Iris pigment epithelial cell (primary cell): ENCODE measurements around the gene PHF21B.
"Not testable (repeated sequence)": the region's sequence is repeated elsewhere in the genome, so short reads cannot be mapped to it uniquely, and the experiment has no call there.

Experiments used
- DNase-seq: peaks from one replicate; pipeline ENCODE4 v3.0.0-alpha.2; 2011; ENCODE audit warnings: low read depth

The PHF21B gene

GRCh38 chr22:44871782-44872181, 138.0 kb downstream of the PHF21B start:
- no peak for DNase-seq

- DNase-seq, result peak; percentile 27
Measured at GRCh38 chr22:44870021-44870420, 139.8 kb downstream of the PHF21B start.

DNA sequence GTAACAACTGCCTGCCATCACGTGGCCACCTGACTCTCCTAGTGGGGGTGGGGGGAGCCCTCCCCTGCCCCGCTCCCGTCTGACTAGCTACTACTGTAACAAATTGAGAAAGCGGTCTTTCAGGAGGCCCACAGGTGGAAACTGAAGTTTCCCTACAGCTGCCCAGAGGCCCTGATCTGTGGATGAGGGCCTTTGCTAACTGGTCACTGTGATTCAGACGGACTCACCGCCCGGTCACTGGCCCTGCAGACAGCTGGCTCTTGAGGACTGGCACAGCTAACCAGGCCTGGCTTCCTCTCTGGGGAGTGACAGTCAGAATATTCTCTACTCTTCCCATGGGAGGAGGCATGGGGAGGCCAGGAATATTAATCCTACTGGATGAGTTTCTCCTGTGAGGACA, 140.6 kb downstream of the PHF21B start:
- no peak for DNase-seq

GRCh38 chr22:44865193-44866057, 144.4 kb downstream of the PHF21B start:
- DNase-seq, result no peak

- DNase-seq, result no peak
Measured at GRCh38 chr22:44862981-44863860, 146.6 kb downstream of the PHF21B start.

- DNase-seq, result no peak
Measured at GRCh38 chr22:44862281-44862680, 147.5 kb downstream of the PHF21B start.

DNA sequence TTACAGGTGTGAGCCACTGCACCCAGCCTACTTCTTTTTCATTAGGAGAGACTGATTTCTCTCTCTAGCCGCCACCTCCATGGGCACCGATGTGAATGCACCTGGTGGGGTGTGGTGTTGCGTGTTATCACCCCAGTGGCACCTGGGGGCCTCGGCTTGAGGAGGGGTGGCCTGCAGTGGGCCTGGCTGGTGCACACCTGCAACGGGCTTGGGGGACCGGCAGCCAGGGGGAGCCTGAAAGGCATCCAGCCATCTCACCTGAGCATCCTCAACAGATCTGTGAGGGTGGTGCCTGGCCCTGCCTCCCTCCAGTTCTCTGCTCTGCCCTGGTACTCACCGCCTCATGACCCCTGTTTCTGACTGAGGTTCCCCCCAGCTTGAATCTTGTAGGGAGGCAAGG, 148.6 kb downstream of the PHF21B start:
- no peak for DNase-seq

GRCh38 chr22:44860311-44860710, 149.5 kb downstream of the PHF21B start:
- no peak for DNase-seq

- no peak for DNase-seq
Measured at GRCh38 chr22:44859641-44860040, 150.2 kb downstream of the PHF21B start.

DNA sequence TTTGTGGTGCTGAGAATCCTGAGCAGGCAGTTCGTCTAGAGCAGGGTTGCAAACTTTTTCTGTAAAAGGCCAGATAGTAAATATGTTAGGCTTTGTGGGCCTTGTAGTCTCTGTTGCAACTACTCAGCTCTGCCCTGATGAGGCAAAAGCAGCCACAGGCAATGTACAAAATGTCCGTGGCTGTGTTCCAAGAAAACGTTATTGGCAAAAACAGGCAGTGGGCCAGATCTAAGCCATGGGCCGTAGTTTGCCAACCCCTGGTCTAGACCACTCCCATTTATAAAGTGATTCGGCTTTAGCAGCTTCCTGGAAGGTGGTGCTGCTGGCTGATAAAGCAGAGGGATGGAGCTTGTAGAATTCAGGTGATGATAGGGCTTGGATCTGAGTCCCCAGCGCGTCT, 151.0 kb downstream of the PHF21B start:
- DNase-seq, result not testable (repeated sequence)

- no peak for DNase-seq
Measured at GRCh38 chr22:44855855-44856254, 153.9 kb downstream of the PHF21B start.

GRCh38 chr22:44854641-44855040, 155.2 kb downstream of the PHF21B start:
- peak; percentile 9 for DNase-seq

DNA sequence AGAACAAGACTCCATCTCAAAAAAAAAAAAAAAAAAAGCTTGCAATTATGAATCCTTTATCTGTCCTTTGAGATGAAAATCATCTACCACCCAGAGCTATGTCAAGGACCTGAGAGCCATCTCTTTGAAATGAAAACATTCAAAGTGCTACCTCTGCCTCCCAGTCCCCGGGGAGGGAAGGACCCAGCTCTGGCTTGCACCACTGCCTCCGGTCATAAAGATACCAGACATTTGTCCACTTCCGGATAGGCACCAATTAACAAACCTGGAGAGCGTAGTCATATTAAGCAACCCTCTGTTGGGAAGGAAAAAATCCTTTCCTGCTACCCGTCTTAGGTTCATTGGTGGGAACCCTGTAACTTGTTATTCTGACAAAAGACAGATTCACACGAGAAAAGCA, 158.9 kb downstream of the PHF21B start:
- no peak for DNase-seq

GRCh38 chr22:44848791-44849420, 160.9 kb downstream of the PHF21B start:
- no peak for DNase-seq

GRCh38 chr22:44848296-44848741, 161.5 kb downstream of the PHF21B start:
- DNase-seq, result no peak

DNA sequence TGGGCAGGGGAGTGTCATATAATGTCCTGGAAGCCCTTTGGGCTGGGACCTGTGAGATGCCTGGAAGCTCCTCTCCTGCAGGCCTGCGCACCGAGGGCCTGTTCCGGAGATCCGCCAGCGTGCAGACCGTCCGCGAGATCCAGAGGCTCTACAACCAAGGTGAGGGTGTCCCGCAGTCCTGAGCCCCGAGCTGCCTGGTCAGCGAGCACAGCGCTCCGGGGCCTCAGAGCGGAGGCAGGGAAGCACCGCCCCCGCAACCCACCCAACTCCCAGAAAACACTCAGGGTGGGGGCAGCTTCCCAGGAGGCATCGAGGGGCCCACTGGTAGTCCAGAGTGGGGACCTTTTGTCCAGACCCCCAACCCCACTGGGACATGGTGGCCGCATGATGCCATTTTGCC, 161.9 kb downstream of the PHF21B start:
- no peak for DNase-seq

DNA sequence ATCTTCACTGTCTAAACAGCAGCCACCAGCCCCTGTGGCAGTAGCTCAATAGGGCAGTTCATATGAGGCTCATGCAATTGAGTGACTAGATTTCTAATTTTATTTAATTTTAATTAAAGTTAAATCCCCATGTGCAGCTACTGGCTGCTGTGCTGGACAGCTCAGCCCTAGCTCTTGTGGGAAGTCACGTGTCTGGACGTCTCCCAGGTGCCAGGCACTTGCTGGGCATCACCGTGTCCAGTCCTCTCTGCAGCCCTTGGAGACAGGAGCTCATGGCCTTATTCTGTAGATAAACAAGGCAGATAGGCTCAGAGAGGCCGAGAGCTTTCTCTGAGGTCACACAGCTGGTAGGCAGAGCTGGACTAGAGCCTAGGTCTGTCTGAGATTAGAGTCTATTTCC, 162.4 kb downstream of the PHF21B start:
- DNase-seq, result no peak

DNA sequence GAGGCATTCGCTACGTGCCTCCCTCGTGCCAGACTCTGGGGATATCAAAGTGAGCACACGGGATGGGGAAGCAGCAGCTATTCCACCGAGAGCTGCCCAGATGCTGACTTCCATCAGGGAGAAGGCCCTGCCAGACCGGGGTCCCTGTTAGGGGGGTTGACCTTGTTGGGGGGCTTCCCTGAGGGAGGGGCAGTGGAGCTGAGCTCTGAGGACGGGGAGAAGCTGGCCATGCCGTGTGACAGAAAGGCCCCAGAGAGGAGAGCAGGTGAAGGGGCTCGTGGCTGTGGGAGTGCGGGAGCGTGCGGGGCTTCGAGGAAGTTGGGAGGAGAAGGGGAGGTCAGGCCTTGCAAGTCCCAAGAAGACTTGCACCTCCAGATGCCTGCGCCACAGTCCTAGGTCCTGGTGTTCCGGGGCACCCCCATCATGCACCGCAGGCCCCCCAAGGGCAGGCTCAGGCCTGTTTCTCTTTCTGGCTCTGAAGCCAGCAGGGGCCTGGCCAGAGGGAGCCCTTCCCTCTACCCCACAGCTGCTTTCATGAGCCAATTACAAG, 163.0 kb downstream of the PHF21B start:
- no peak for DNase-seq

DNA sequence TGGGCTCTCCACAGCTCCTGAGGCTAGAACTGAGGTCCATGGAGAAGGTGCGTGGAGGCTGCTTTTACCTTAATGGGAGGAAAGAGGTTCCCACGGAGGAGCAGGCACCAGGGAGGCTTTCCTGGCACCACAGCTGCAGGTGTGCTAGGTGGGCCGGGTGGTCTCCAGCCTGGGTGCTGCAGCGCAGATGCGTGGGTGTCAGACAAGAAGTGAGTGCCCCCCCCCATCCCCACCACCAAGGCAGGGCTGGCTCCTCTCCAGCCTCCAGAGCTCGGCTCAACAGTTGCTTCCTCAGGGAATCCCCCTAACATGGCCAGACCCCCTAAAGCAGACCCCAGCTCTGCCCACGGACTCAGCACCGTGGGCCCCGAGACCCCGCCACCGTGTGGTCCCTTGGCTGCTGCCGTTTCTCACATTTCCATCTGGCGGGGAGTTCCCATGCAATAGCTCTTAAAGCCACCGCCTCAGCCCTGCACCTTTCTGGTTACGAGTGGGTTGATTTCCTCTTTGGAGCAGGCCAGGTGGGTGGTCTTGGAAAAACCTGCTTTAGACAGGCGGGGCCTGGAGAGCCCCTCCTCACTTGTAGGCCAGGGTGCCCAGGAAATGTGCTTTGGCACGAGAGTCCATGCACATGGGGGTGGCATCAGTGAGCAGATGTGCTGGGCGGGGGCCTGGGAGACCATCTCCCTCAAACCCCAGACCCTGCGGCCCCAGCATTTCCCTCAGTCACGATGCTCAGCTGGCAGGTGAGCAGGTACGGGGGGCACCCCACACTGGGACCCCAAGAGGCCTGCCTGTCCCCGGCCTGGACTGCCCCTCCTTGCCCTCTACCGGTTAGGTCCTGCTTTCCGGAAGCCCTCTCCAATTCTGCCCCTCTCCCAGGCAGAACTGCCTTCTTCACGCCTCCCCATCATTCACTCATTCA, 163.7 kb downstream of the PHF21B start:
- DNase-seq, result no peak

DNA sequence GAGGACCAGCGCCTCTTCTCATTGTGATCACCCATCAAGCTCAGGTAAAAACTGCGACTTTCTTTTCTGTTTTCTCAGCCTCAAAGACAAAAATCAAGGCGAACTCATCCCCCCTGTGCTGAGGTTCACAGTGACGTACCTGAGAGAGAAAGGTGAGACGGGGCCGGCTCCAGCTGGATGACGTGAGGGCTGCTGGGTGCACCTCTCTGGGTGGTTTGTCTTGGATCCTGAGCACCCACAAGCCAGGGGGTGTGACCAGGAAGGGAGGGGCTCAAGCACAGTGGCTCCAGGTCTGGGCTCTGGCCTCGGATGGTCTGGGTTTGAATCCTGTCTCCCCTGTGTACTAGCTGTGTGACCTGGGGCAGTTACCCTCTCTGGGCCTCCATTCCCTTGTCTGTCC, 164.6 kb downstream of the PHF21B start:
- DNase-seq, result no peak

DNA sequence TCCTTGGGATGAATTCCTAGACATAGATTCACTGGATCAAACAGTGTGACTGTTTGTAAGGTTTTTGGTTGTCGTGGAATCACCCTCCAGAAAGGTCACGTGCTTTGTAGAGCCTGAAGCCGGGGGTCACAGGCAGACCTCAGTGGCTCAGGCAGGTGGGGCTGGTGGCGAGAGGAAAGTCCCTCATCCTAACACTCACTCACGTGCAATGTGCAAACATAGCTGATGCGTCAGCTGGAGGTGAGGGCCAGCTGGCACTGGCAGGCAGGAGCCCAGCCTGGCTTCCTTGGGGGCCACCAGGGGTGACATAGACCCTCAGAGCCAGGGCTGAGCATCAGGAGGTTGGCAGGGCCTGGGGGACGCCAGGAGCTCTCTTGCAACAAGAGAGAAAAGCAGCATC, 167.4 kb downstream of the PHF21B start:
- no peak for DNase-seq
